Right ventricle myocardium inferior (tissue), 1 donor: ENCODE results near the gene TLNRD1. TPM values are rescaled to one million over a fixed set of nuclear protein-coding genes. Genes with fewer than 3 reads are reported as not detected.

Experiments used
- ATAC-seq: fragments of 200-7000 bp; cut with Tn5 transposase; one replicate; pipeline ENCODE4 v1.9.1; 2020; ENCODE audit warnings: mild to moderate bottlenecking, moderate library complexity
- DNase-seq: peaks from one replicate; pipeline ENCODE4 v3.0.0; 2021; ENCODE audit errors: missing footprints
- intact Hi-C: fragments of 100-400 bp; cut with DNase I; formaldehyde crosslinking; loops from one replicate; pipeline ENCODE4 v1.11.0; 2022
- total RNA-seq: library from RNA; stranded (reverse); fragmentation: NEBNext Ultra II Directional; extraction: Animal tissue kit (Norgen Biotek cat#: 25700); gene quantifications from one replicate; pipeline ENCODE4 v1.2.1, GENCODE V29; 2021
- donor health status: DM: no; HTN: yes; CAD: no; lungs with severe emphysema.

The TLNRD1 gene
- total RNA-seq, 1 donor from 2014 or later, result 7.1 TPM

- ATAC-seq (no peak), DNase-seq (no peak)
- intact Hi-C loops, result loop anchor here (5.0 kb wide), 1 partner anchor 275 kb away; no protein-coding TSS in a partner anchor
Observed at GRCh38 chr15:80992441-80992840, 8.3 kb upstream of the TLNRD1 start.

GRCh38 chr15:80996247-80996646 is 4.5 kb upstream of the TLNRD1 start:
- intact Hi-C loops, result no loop called here
- DNase-seq, result no peak
- no peak for ATAC-seq

DNA sequence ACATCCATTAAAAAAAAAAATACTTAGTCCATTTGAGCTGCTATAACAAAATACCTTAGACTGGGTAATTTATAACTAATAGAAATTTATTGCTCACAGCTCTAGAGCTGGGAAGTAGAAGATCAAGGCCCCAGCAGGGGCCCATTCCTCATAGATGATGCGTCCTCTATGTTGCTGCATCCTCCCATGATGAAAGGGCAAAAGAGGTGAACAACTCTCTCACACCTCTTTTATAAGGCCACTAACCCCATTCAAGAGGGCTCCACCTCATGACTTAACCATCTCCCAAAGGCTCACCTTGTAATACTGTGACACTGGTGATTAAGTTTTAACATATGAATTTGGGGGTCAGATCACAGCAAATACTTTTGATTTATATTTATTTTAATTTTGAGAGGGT is 3.0 kb upstream of the TLNRD1 start:
- ATAC-seq, result no peak
- intact Hi-C loops, result no loop called here
- no peak for DNase-seq

GRCh38 chr15:80998251-80998650 is 2.5 kb upstream of the TLNRD1 start:
- no peak for DNase-seq
- intact Hi-C loops, result no loop called here
- ATAC-seq, result no peak

- ATAC-seq (no peak), DNase-seq (no peak)
- intact Hi-C loops, result loop anchor here (1.0 kb wide), 1 partner anchor 99 kb away; no protein-coding TSS in a partner anchor
Observed at GRCh38 chr15:80999623-81000036, 1.1 kb upstream of the TLNRD1 start.

DNA sequence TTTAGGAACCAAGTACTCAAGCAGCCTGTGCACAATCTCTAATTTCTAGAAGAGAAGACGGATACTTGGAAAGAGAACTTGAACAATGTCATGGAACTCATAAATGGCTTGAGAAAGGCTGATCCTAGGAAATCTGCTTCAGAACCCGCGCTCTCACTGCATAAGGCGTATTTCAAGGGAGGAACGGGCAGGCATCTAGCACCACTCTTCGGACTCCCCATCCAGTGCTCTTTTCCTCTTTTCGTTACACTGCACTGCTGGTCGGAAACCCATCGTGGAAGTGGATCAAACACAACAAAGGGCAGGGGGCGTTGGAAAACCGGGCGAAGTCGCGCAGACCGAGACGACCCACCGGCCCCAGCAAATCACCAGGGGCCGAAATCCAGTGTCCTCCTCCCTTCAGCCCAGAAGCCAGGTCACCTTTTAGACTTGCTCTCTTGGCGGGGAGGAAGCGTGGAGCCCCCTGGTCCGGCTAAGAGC is 539 bp upstream of the TLNRD1 start:
- peak; percentile 6 for ATAC-seq
- intact Hi-C loops, result loop anchor here (1.0 kb wide), 1 partner anchor 98 kb away; no protein-coding TSS in a partner anchor

DNA sequence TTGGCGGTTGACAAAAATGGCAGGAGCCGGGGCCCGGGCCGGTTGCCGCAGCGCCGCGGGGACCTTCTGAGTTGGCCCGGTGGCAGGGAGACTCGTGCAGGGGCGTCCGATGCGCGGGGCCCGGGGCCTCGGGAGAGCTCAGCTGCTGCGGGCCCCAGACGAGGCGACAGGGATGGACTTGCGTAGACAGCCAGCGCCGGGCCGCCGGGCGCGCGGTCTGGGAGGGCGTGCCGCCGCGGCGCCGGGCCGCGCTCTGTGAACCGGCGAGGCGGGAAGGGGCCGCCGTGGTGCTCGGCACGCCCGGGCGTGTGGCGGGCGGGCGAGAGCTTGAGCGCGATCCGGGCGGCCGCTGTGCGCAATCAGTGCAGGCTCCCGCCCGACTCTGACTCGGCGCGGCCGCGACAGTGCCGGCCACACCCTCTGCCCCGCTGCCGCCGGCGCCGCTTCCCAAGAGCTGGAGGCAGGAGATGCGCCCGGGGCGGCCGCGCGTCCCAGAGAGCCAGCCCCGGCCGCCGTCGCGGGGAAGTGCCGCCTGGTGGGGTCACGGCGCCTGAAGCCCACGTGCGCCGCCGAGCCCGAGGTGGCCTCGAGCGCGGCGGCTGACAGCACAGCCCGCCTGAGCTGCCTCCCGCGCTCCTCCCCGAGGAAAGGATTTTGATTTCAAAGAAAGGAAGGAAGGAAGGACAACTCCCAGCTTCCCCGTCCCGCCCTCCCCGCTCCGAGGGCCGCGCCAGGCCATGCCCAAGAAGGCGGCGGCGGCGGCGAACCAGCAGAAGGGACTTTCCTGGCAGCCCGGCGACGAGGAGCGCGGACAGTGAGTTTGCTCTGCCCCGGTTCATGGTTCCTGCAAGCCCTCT is 657 bp downstream of the TLNRD1 start:
- intact Hi-C loops, result no loop called here
- DNase-seq, result peak; percentile 85
- ATAC-seq, result peak; percentile 55

More for the DNA sequence above, 539 bp upstream of the TLNRD1 start:
- DNase-seq, result no peak

DNA sequence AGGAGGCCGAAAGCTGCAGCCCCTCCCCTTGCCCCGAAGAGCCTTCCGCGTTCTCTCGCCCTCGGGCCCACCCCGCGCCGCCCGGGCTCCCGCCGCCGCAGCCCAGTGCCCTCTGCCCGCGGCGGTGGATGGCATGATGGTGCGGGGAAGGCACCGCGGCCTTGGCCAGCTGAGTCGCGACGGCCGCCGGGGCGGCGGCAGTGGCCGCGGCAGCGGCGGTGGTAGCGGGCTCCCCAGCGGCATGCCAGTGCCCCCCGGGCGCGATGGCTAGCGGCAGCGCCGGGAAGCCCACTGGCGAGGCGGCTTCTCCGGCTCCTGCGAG is 1.2 kb downstream of the TLNRD1 start:
- intact Hi-C loops, result no loop called here
- ATAC-seq (peak; percentile 9), DNase-seq (no peak)

- intact Hi-C loops, result no loop called here
- DNase-seq (no peak), ATAC-seq (peak; percentile 9)
Observed at GRCh38 chr15:81002331-81003096, 1.8 kb downstream of the TLNRD1 start.

DNA sequence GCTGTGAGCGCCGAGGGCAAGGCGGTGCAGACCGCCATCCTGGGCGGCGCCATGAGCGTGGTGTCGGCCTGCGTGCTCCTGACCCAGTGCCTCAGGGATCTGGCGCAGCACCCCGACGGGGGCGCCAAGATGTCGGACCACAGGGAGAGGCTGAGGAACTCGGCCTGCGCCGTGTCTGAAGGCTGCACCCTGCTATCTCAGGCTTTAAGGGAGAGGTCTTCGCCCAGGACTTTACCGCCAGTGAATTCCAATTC is 2.3 kb downstream of the TLNRD1 start:
- ATAC-seq, result no peak
- DNase-seq, result no peak

GRCh38 chr15:81006124-81006523 is 5.4 kb downstream of the TLNRD1 start:
- intact Hi-C loops, result no loop called here
- no peak for ATAC-seq
- DNase-seq, result no peak

More for the DNA sequence above, 2.3 kb downstream of the TLNRD1 start:
- intact Hi-C loops, result no loop called here

DNA sequence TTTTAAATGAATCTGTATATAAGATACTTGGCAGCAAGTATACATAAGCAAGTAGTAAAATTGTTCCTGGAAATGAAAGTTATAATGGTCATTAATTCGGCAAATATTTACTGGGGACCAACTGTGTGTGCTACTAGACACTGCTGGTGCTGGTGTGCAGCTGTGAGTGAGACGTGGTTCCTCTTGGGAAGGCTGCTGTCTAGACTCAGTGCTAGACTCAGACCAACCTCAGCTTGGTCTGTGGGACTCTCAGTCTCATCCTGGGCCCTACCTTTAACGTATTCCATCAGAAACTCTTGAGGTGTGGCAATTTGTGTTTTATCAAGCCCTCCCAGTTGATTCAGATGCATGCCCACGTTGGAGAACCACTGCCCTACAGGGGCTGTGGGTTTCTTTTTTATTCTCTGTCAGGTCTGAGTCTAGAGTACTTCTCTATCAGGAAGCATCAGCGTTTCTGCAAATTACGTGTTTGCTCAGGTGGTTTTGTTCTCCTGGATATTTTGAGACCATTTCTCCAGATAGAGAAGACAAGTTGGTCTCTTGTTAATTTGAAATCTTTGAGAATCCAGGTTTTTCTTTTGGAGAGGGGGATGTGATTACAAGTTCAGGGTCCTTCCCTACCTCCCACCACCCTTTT is 6.8 kb downstream of the TLNRD1 start:
- DNase-seq (no peak), ATAC-seq (peak; percentile 27)
- intact Hi-C loops, result no loop called here

DNA sequence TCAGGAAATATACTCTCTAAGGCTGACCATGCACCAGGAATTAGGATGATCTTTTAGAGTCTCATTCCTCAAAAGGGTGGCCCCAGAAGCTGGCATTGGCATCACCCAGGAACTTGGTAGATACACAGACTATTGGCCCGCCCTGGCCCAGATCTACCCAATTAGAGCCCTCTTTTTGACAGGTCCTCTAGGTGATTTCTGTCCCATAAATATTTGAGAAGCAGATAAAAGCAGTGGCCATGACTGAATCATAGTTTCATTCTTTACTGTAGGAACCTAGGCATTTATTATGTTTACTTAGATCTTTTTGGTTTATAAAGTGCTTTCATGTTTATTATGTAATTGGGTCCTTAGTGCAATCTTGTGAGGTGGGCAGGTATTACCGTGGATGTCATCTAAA is 7.6 kb downstream of the TLNRD1 start:
- no peak for ATAC-seq
- DNase-seq, result no peak
- intact Hi-C loops, result no loop called here

DNA sequence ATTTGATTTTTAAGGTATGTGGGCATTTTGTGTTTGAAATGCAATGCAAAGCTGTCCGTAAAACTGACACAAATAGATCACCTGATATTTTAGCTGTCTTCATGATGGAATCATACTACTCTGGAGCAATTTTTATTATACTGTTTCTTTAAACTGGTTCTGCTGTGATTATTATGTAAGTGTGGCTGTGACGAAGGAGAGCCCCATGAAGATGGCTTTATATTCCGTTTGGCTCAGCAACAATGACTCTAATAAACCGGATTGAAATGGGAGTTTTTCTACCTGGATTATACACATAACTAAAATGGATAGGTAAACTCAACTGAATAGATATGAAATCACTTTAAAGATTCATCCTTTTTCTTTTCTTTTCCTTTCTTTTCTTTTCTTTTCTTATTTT is 9.4 kb downstream of the TLNRD1 start:
- intact Hi-C loops, result no loop called here
- no peak for ATAC-seq

DNA sequence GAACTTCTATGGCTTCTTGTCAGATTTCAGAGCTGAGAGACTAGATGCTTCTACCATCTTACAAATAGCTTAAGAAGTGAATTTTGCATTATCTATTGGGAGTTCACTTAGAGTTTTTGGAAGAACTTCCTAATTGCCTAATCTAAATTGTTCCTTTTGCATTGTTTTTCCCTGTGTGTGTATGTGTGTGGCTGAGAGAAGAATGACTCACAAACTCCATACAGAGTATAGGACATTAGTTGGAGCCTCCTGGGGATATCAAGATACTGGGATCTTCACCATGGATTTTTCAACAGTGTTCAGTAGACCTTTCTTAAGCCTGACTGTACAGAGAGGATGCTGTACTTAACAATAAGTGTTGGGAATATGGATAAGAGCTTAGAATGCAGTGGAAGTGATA is 10.9 kb downstream of the TLNRD1 start:
- intact Hi-C loops, result no loop called here
- ATAC-seq (no peak), DNase-seq (no peak)

More for the DNA sequence above, 9.4 kb downstream of the TLNRD1 start:
- no peak for DNase-seq

- peak; percentile 65 for DNase-seq
- no peak for ATAC-seq
- intact Hi-C loops, result no loop called here
Observed at GRCh38 chr15:81012588-81012987, 11.9 kb downstream of the TLNRD1 start.

DNA sequence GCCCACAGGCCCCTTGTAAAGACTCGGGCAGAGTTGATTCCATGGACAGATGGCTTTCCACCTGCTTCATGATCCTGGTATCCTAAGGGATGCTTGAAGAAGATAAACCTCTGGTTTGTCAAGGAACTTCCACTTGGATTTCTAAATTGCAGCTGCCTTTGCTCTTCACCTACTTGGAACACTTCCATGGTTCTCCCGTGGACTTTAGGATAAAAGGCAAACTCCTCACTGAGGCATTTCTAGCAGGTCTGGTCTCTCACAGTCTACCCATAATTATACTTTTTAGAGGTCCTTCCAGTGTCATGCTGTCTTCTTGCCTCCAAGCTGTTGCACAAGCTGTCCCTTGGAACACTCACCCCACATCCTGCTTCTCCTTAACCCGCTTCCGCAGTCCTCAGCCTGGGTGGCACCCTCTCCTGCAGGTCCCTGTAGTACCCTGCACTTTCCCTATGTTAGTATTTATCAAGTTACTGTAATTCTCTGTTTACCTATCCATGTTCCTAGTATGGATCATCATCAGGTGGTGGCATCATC is 12.7 kb downstream of the TLNRD1 start:
- ATAC-seq, result no peak
- intact Hi-C loops, result no loop called here
- no peak for DNase-seq

- DNase-seq (no peak), ATAC-seq (no peak)
- intact Hi-C loops, result no loop called here
Observed at GRCh38 chr15:81014446-81015093, 13.8 kb downstream of the TLNRD1 start.
